MM.1S (cell line): ENCODE measurements around the gene OR1I1.

Experiments used
- EZH2phosphoT487 ChIP-seq: fragments of 300-600 bp; sonication (generic); IDR thresholded peaks from 2 replicates; pipeline ENCODE4 v1.6.1; 2018; ENCODE audit warnings: antibody characterized with exemption, low read length
- TF ChIP-seq, protein P1 (sequence below): fragments of 300-600 bp; sonication (generic); IDR thresholded peaks from 2 replicates; pipeline ENCODE4 v1.5.1; 2016; ENCODE audit warnings: antibody characterized with exemption, low read length, mixed read lengths

DNA sequence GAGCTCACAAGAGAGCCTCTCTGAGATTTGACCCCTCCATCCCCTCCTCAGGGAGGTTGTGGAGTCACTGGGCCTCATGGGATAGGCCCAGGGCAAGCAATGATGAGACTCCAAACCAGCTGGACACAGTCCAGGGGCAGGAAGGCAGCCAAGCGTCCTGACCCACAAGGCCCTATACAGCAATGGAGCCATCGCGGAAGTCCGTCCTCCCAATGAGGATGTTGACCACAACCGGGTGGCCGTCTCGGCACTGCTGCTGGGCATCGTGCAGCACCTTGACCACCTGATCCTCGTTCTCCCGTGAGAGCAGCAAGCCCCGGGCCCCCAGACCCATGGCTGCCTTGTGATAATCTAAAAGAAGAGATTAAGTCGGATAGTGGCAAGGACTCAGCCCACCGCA is 33.1 kb downstream of the OR1I1 start:
- TF ChIP-seq, protein P1, sequence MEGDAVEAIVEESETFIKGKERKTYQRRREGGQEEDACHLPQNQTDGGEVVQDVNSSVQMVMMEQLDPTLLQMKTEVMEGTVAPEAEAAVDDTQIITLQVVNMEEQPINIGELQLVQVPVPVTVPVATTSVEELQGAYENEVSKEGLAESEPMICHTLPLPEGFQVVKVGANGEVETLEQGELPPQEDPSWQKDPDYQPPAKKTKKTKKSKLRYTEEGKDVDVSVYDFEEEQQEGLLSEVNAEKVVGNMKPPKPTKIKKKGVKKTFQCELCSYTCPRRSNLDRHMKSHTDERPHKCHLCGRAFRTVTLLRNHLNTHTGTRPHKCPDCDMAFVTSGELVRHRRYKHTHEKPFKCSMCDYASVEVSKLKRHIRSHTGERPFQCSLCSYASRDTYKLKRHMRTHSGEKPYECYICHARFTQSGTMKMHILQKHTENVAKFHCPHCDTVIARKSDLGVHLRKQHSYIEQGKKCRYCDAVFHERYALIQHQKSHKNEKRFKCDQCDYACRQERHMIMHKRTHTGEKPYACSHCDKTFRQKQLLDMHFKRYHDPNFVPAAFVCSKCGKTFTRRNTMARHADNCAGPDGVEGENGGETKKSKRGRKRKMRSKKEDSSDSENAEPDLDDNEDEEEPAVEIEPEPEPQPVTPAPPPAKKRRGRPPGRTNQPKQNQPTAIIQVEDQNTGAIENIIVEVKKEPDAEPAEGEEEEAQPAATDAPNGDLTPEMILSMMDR, result no peak
- no peak for TF ChIP-seq EZH2phosphoT487
